Skin epidermis (tissue), 12 donors: ENCODE measurements around the gene HERC4.
"Not testable (repeated sequence)": the region's sequence is repeated elsewhere in the genome, so short reads cannot be mapped to it uniquely, and the experiment has no call there.

ENCODE experiments used
- H3K27ac ChIP-seq, 21 experiments: fragments of 200-600 bp; sonication (generic) in 11 of 21; one replicate each; pipeline ENCODE4 v1.5.0; 2020; ENCODE audit warnings: mild to moderate bottlenecking in 3 of 21, inconsistent platforms in 2 of 21, moderate library complexity in 2 of 21
- H3K4me3 ChIP-seq, 7 experiments: fragments of 200-600 bp; sonication (generic) in 2 of 7; one replicate each; pipeline ENCODE4 v1.5.0; 2020; ENCODE audit warnings: inconsistent platforms in 2 of 7, mild to moderate bottlenecking in 2 of 7, moderate library complexity in 1 of 7

The HERC4 gene

DNA sequence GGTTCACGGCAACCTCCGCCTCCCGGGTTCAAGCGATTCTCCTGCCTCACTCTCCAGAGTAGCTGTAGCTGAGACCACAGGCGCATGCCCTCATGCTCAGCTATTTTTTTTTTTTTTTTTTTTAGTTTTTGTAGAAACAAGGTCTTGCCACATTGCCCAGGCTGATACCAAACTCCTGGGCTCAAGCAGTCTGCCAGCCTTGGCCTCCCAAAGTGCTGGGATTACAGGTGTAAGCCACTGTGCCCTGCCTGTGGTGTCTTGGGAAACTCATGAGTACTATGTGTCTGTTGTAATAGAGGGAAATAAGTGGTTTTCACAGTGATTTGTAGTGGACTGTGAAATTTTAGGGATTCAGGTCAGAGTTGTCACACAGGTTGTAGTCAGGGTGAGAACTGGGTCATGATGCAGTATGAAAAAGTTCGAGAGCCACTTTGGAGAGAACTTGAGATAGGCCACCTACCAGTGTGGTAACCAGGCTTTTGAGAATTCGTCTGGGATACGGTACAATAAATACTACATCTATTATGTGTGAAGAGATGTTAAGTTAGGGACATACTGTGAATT lies 160.2 kb downstream of the HERC4 start:
- Histone ChIP-seq H3K27ac (no peak overlapping the region), H3K4me3 (no peak overlapping the region)

- Histone ChIP-seq H3K4me3 (no peak overlapping the region), H3K27ac (no peak overlapping the region)
These were observed 162.6 kb downstream of the HERC4 start for GRCh38 chr10:67912331-67912946.

- H3K4me3 ChIP-seq = no peak overlapping the region
- H3K27ac ChIP-seq = no peak overlapping the region
These were observed 171.5 kb downstream of the HERC4 start for GRCh38 chr10:67903581-67903980.

DNA sequence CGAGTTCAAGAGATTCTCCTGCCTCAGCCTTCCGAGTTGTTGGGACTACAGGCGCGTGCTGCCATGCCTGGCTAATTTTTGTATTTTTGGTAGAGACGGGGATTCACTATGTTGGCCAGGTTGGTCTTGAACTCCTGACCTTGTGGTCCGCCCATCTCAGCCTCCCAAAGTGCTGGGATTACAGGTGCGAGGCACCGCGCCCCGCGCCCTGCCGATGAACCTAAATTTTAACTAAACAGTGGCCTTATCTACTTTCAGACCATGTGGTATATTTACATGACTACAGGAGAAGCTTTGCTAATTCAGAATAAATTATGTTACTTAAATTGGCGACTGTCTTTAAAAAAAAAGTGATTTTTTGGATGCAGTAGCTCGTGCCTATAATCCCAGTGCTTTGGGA lies 181.4 kb downstream of the HERC4 start:
- Histone ChIP-seq H3K4me3 (no peak overlapping the region), H3K27ac (no peak overlapping the region)

- H3K4me3 ChIP-seq = peak overlapping the region; percentile 56 to 89 (median 82)
- peak overlapping the region; percentile 81 to 99 (median 94) for H3K27ac ChIP-seq
These were observed 190.0 kb downstream of the HERC4 start for GRCh38 chr10:67884842-67885670.

DNA sequence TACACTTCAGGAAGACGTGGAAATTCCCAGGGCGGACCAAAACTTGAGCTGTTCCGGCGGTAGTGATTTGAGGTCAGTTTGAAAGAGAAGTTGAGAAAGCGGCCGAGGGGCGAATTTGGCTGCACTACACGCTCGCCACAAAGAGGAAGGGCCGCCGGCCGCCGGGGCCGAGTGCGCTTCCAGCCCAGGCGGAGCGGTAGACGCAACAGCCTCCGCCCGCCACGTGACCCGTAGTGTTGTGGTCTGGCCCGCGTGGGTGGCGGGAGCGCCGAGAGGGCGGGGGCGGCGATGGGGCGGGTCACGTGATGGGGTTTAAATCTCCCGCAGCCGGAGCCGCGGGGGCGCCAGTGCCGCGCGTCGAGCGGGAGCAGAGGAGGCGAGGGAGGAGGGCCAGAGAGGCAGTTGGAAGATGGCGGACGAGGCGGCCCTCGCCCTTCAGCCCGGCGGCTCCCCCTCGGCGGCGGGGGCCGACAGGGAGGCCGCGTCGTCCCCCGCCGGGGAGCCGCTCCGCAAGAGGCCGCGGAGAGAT lies 190.7 kb downstream of the HERC4 start, which contains the start of gene SIRT1:
Gene SIRT1 (plus strand): TSS at position 344 of the 529 bp plus-strand sequence. CDS start 66 bp downstream, at position 410.
- peak within 1 kb of the TSS; percentile 81 to 99 (median 94) for H3K27ac ChIP-seq
- peak within 1 kb of the TSS; percentile 56 to 89 (median 82) for H3K4me3 ChIP-seq

DNA sequence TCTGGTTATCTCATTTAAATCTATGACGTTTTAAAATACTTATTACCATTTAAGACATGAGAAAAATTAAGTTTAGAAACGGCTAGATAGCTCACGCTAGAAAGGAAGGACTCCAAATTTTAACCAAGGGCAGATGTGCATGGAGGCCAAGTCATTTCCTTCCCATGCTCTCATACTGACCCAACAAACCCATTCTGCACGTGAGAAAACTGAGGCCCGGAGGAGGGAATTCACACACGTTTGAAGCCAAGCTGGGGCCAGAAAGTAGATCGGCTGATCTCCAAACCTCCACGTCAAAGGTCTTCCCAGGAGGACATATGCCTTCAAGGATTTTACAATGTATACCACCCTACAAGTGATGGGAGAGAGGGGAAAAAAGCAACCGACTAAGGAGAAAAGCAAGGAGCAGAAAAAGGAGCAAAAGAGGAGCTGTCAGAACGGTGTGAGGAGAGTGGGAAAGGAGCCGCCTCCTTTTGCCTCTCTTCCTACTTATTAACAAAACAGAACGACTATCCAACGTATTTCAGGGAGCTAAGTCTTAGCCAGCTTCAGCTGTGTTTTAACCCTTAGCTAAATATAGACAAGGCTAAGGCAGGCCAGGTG lies 191.3 kb downstream of the HERC4 start:
- H3K4me3 ChIP-seq = peak overlapping the region; percentile 56 to 89 (median 82)
- H3K27ac ChIP-seq = peak overlapping the region; percentile 81 to 99 (median 94)

GRCh38 chr10:67878133-67878532 lies 196.9 kb downstream of the HERC4 start:
- H3K4me3 ChIP-seq = no peak overlapping the region
- H3K27ac ChIP-seq = no peak overlapping the region

GRCh38 chr10:67877421-67877820 lies 197.7 kb downstream of the HERC4 start:
- H3K4me3 ChIP-seq, H3K27ac ChIP-seq: not testable (repeated sequence)

GRCh38 chr10:67875340-67876238 lies 199.5 kb downstream of the HERC4 start:
- no peak overlapping the region for H3K27ac ChIP-seq
- no peak overlapping the region for H3K4me3 ChIP-seq
